Measurements from ENCODE around the gene CCDC167.
A peak's percentile ranks its signal among the peaks of the same experiment; 100 is the strongest.
"Not testable (repeated sequence)": the region's sequence is repeated elsewhere in the genome, so short reads cannot be mapped to it uniquely, and the experiment has no call there.

Gene CCDC167

GRCh38 chr6:37456816-37457560, 42.7 kb downstream of the CCDC167 start:
- no peak for DNase-seq

GRCh38 chr6:37456126-37456525, 43.6 kb downstream of the CCDC167 start:
- no peak for DNase-seq

GRCh38 chr6:37454420-37455140, 45.1 kb downstream of the CCDC167 start:
- no peak for DNase-seq

GRCh38 chr6:37452522-37452921, 47.2 kb downstream of the CCDC167 start:
- DNase-seq = no peak

GRCh38 chr6:37451441-37452193, 48.1 kb downstream of the CCDC167 start:
- no peak for DNase-seq

GRCh38 chr6:37449984-37450383, 49.7 kb downstream of the CCDC167 start:
- no peak for DNase-seq

- not testable (repeated sequence) for DNase-seq
Observed at GRCh38 chr6:37443216-37443542, 56.5 kb downstream of the CCDC167 start.

- DNase-seq = peak; percentile 84
Observed at GRCh38 chr6:37442416-37443215, 57.1 kb downstream of the CCDC167 start.

GRCh38 chr6:37441651-37442050, 58.0 kb downstream of the CCDC167 start:
- no peak for DNase-seq

- DNase-seq = no peak
Observed at GRCh38 chr6:37438930-37439329, 60.8 kb downstream of the CCDC167 start.

- peak; percentile 13 for DNase-seq
Observed at GRCh38 chr6:37435816-37436215, 63.9 kb downstream of the CCDC167 start.

GRCh38 chr6:37435373-37435772, 64.3 kb downstream of the CCDC167 start:
- no peak for DNase-seq

- peak; percentile 74 for DNase-seq
Observed at GRCh38 chr6:37433657-37434271, 65.9 kb downstream of the CCDC167 start.
